B cell (primary cell): ENCODE results near the gene TAS1R2. TPM values are rescaled to one million over a fixed set of nuclear protein-coding genes. Genes with fewer than 3 reads are reported as not detected.

ENCODE experiments used
- ATAC-seq: fragments of 200-7000 bp; cut with Tn5 transposase; one replicate; pipeline ENCODE4 v1.10.0; 2021; ENCODE audit warnings: low read depth, mild to moderate bottlenecking, moderate number of reproducible peaks, moderate library complexity
- CTCF ChIA-PET: fragments of 350-600 bp; sonication (Branson Sonifier 250); formaldehyde crosslinking; loops from one replicate; lab custom pipeline; 2021; ENCODE audit warnings: antibody characterized with exemption, inconsistent platforms; lab: Charles Lee
- POLR2A ChIA-PET: fragments of 350-600 bp; sonication (Branson Sonifier 250); formaldehyde crosslinking; loops from one replicate; lab custom pipeline; 2021; ENCODE audit warnings: antibody characterized with exemption; lab: Charles Lee
- DNase-seq: peaks from one replicate; pipeline ENCODE4 v3.0.0; 2013
- H2AFZ ChIP-seq: 2 replicates; pipeline ENCODE4 v1.6.1; 2012; ENCODE audit warnings: mild to moderate bottlenecking, low read depth, low read length; ENCODE audit not compliant: insufficient read depth, poor library complexity, severe bottlenecking
- H3K27ac ChIP-seq, 2 donors: 1 replicate in 1 of 2; 2 replicates in 1 of 2; pipeline ENCODE4 v1.5.1; 2012 to 2013; ENCODE audit warnings: low read length in 2 of 2, mild to moderate bottlenecking in 2 of 2, moderate library complexity in 1 of 2
- H3K27me3 ChIP-seq, 4 experiments: fragments of 200-600 bp in 1 of 4; sonication (generic) in 1 of 4; replicated peaks in 1 of 4; 1 replicate in 2 of 4; 2 replicates in 2 of 4; pipeline versions ENCODE4 v1.6.1 to v1.7.0; 2013 to 2016; ENCODE audit warnings: low read length in 3 of 4, mild to moderate bottlenecking in 2 of 4, mixed read lengths in 1 of 4, moderate library complexity in 1 of 4; ENCODE audit not compliant: insufficient read depth in 4 of 4, control insufficient read depth in 3 of 4; ENCODE audit errors: control extremely low read depth in 1 of 4
- H3K36me3 ChIP-seq, 2 experiments: replicated peaks in 1 of 2; 1 replicate in 1 of 2; 2 replicates in 1 of 2; pipeline versions ENCODE4 v1.6.1 to v1.7.1; 2013; ENCODE audit warnings: low read length in 1 of 2; ENCODE audit not compliant: insufficient read depth in 2 of 2, control insufficient read depth in 1 of 2; ENCODE audit errors: control extremely low read depth in 1 of 2, extremely low read depth in 1 of 2
- H3K4me1 ChIP-seq, 2 donors: fragments of 200-600 bp in 1 of 2; sonication (generic) in 1 of 2; 1 replicate in 1 of 2; 2 replicates in 1 of 2; pipeline versions ENCODE4 v1.5.1 to v1.6.1; 2013 to 2017; ENCODE audit warnings: low read length in 2 of 2; ENCODE audit not compliant: control insufficient read depth in 2 of 2, insufficient read depth in 2 of 2
- H3K4me2 ChIP-seq: replicated peaks from 2 replicates; pipeline ENCODE3; 2012; ENCODE audit warnings: mild to moderate bottlenecking, low read depth, low read length; ENCODE audit not compliant: poor library complexity, severe bottlenecking
- H3K4me3 ChIP-seq, 5 experiments: fragments of 200-600 bp in 1 of 5; sonication (generic) in 1 of 5; 1 replicate in 3 of 5; 2 replicates in 2 of 5; pipeline versions ENCODE4 v1.5.1 to v1.7.0; 2011 to 2016; ENCODE audit warnings: low read length in 4 of 5, mild to moderate bottlenecking in 4 of 5, low read depth in 2 of 5, control low read depth in 1 of 5, moderate library complexity in 1 of 5; ENCODE audit not compliant: insufficient read depth in 1 of 5; ENCODE audit errors: control extremely low read depth in 1 of 5, extremely low read depth in 1 of 5
- H3K79me2 ChIP-seq: fragments of 200-600 bp; sonication (generic); one replicate; pipeline ENCODE4 v1.6.0; 2016; ENCODE audit warnings: low read length; ENCODE audit not compliant: control insufficient read depth, insufficient read depth
- H3K9ac ChIP-seq: fragments of 200-600 bp; sonication (generic); 2 replicates; pipeline ENCODE4 v1.6.1; 2017; ENCODE audit warnings: mild to moderate bottlenecking, low read length, moderate library complexity
- H3K9me3 ChIP-seq, 3 donors: one replicate each; pipeline versions ENCODE4 v1.6.1 to v1.7.1; 2013; ENCODE audit warnings: low read length in 2 of 3; ENCODE audit not compliant: control insufficient read depth in 2 of 3, insufficient read depth in 1 of 3; ENCODE audit errors: control extremely low read depth in 1 of 3
- H4K20me1 ChIP-seq: 2 replicates; pipeline ENCODE4 v1.6.0; 2012; ENCODE audit warnings: mild to moderate bottlenecking, low read length; ENCODE audit not compliant: insufficient read depth, control insufficient read depth, poor library complexity, severe bottlenecking
- H3K27ac Mint-ChIP-seq: one replicate; pipeline ENCODE4 v1.8.0; 2021; ENCODE audit warnings: mixed read lengths
- H3K27me3 Mint-ChIP-seq: one replicate; pipeline ENCODE4 v1.8.0; 2021; ENCODE audit warnings: mixed read lengths
- H3K4me1 Mint-ChIP-seq: one replicate; pipeline ENCODE4 v1.8.0; 2021; ENCODE audit warnings: mixed read lengths
- H3K4me3 Mint-ChIP-seq: one replicate; pipeline ENCODE4 v1.8.0; 2021; ENCODE audit warnings: mixed read lengths
- H3K9me3 Mint-ChIP-seq: one replicate; pipeline ENCODE4 v1.8.0; 2022; ENCODE audit warnings: mixed read lengths; ENCODE audit not compliant: insufficient read depth
- EZH2 ChIP-seq: IDR thresholded peaks from 2 replicates; pipeline ENCODE4 v1.6.1; 2012; ENCODE audit warnings: borderline replicate concordance, low read depth, mild to moderate bottlenecking, moderate library complexity, low read length; ENCODE audit not compliant: insufficient read depth, poor library complexity, severe bottlenecking
- WGBS: methylation state at CpG from one replicate; pipeline ENCODE4 v1.1.5; 2013; ENCODE audit warnings: missing lambda C conversion rate; ENCODE audit not compliant: insufficient coverage; 5-methylcytosine and 5-hydroxymethylcytosine counted together
- intact Hi-C: fragments of 100-400 bp; cut with micrococcal nuclease; formaldehyde crosslinking; loops from one replicate; pipeline ENCODE4 v1.10.0; 2022
- polyA plus RNA-seq: library from polyadenylated mRNA; depleted of rRNA; stranded (reverse); fragments of >200 nt; gene quantifications from 2 replicates; pipeline ENCODE4 v1.2.3, GENCODE V29; 2012
- total RNA-seq, 2 donors: library from RNA; stranded (reverse); fragments of 120-200 nt in 1 of 2; gene quantifications; 1 replicate in 1 of 2; 2 replicates in 1 of 2; pipeline versions ENCODE4 v1.2.3 to v1.2.4, GENCODE V29; 2013 to 2022
- TF ChIP-seq, protein P1 (sequence below): fragments of 200-600 bp; IDR thresholded peaks from one replicate; pipeline ENCODE4 v1.8.0; 2022; ENCODE audit warnings: antibody characterized with exemption, mild to moderate bottlenecking

The TAS1R2 gene
- total and polyA plus RNA-seq, 2 donors (not counting 1 experiment from before 2014, with no cell fraction given) = not detected

DNA sequence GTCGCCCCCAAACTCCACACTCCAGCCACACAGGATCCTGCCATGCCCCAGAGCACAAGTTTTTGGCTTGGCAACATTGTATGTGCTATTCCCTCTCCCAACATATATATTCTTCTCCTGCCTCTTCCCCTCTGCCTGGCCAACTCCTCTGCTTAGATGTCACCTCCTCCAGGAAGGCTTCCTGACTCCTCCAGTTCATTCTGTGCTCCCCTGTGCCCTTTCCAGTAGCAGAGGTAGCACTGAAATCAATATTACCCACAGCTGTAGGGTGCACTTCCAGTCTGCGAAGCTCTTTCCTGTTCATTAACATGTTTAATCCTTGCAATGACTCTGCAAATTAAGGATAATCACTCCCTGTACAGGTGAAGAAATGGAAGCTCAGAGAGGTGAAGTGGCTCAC lies 21.7 kb upstream of the TAS1R2 start:
- H4K20me1 ChIP-seq = no peaks in the 10 kb centered on the region
- no peaks in the 10 kb centered on the region for H3K9me3 ChIP-seq
- DNase-seq (no peak), ATAC-seq (no peak)
- no peaks in the 10 kb centered on the region for H3K36me3 ChIP-seq
- H3K27ac ChIP-seq = no peak overlapping the region
- intact Hi-C loops = no loop called here
- Mint-ChIP-seq H3K9me3 (no peaks in the 10 kb centered on the region), H3K27ac (no peak overlapping the region), H3K4me3 (no peak overlapping the region), H3K27me3 (no peaks in the 10 kb centered on the region), H3K4me1 (no peaks in the 10 kb centered on the region)
- H2AFZ ChIP-seq = no peak overlapping the region
- no peaks in the 10 kb centered on the region for H3K27me3 ChIP-seq
- H3K4me3 ChIP-seq = no peak overlapping the region
- no peaks in the 10 kb centered on the region for H3K79me2 ChIP-seq
- no peaks in the 10 kb centered on the region for H3K4me1 ChIP-seq
- TF ChIP-seq EZH2 = no peak
- TF ChIP-seq, protein P1, sequence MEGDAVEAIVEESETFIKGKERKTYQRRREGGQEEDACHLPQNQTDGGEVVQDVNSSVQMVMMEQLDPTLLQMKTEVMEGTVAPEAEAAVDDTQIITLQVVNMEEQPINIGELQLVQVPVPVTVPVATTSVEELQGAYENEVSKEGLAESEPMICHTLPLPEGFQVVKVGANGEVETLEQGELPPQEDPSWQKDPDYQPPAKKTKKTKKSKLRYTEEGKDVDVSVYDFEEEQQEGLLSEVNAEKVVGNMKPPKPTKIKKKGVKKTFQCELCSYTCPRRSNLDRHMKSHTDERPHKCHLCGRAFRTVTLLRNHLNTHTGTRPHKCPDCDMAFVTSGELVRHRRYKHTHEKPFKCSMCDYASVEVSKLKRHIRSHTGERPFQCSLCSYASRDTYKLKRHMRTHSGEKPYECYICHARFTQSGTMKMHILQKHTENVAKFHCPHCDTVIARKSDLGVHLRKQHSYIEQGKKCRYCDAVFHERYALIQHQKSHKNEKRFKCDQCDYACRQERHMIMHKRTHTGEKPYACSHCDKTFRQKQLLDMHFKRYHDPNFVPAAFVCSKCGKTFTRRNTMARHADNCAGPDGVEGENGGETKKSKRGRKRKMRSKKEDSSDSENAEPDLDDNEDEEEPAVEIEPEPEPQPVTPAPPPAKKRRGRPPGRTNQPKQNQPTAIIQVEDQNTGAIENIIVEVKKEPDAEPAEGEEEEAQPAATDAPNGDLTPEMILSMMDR = no peak
- ChIA-PET CTCF (interaction anchor here (6.1 kb wide), 1 partner anchor 93 kb away, joined by 91 read pairs; no protein-coding TSS in a partner anchor), POLR2A (no interaction called here)
- 83% methylated on average over 2 of the region's 2 CpGs for WGBS
- H3K9ac ChIP-seq = no peak overlapping the region
- no peak overlapping the region for H3K4me2 ChIP-seq

DNA sequence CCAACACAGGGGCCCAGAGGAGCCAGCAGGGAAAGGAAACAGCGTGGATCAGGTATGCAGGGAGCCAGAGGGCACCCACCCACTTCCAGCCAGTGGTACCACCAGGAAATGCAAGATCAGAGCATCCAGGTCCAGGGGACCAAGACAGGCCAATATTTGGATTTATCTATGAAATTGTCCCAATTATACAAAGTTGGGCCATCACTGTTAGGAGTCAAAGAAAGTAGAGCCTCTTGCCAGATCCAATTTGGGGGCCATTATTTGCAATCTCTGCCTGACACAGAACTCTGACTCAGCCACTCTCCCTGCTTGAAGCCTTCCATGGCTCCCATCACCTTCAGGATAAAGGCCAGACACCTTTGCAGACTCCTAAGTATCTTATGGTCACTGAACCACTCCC lies 21.1 kb upstream of the TAS1R2 start:
- no peak overlapping the region for H3K27ac ChIP-seq
- H3K9me3 ChIP-seq = no peaks in the 10 kb centered on the region
- Mint-ChIP-seq H3K4me3 (no peak overlapping the region), H3K4me1 (no peaks in the 10 kb centered on the region), H3K9me3 (no peaks in the 10 kb centered on the region), H3K27ac (no peak overlapping the region), H3K27me3 (no peaks in the 10 kb centered on the region)
- no peaks in the 10 kb centered on the region for H3K79me2 ChIP-seq
- no peaks in the 10 kb centered on the region for H4K20me1 ChIP-seq
- H3K36me3 ChIP-seq = no peaks in the 10 kb centered on the region
- no peak overlapping the region for H3K4me2 ChIP-seq
- H2AFZ ChIP-seq = no peak overlapping the region
- DNase-seq (no peak), ATAC-seq (no peak)
- 83% methylated on average over 1 of the region's 1 CpG for WGBS
- H3K27me3 ChIP-seq = no peaks in the 10 kb centered on the region
- H3K4me3 ChIP-seq = no peak overlapping the region
- CTCF ChIA-PET = interaction anchor here (6.1 kb wide), 1 partner anchor 94 kb away, joined by 91 read pairs; no protein-coding TSS in a partner anchor
- POLR2A ChIA-PET = no interaction called here
- TF ChIP-seq, protein P1 = no peak
- no peak for TF ChIP-seq EZH2
- intact Hi-C loops = no loop called here
- no peak overlapping the region for H3K9ac ChIP-seq
- no peaks in the 10 kb centered on the region for H3K4me1 ChIP-seq
